Liver (tissue), 9 donors: Measurements from ENCODE around the gene BAK1. TPM values are rescaled to one million over a fixed set of nuclear protein-coding genes. Genes with fewer than 3 reads are reported as not detected.

Experiments used
- DNase-seq: peaks from one replicate; pipeline ENCODE4 v3.0.0-alpha.2; 2017; ENCODE audit warnings: low spot score
- H3K27ac ChIP-seq, 2 donors: one replicate each; pipeline ENCODE4 v1.7.0; 2013; ENCODE audit warnings: inconsistent platforms in 2 of 2, low read length in 2 of 2, control low read depth in 1 of 2, low read depth in 1 of 2, mild to moderate bottlenecking in 1 of 2
- H3K27me3 ChIP-seq, 4 donors: one replicate each; pipeline versions ENCODE4 v1.6.1 to v1.7.0; 2013; ENCODE audit warnings: low read length in 3 of 4, inconsistent platforms in 1 of 4, mild to moderate bottlenecking in 1 of 4, moderate library complexity in 1 of 4; ENCODE audit not compliant: control insufficient read depth in 4 of 4, insufficient read depth in 4 of 4
- H3K36me3 ChIP-seq, 4 donors: one replicate each; pipeline versions ENCODE4 v1.6.1 to v1.7.0; 2013; ENCODE audit warnings: low read length in 3 of 4, mild to moderate bottlenecking in 3 of 4, low read depth in 1 of 4, moderate library complexity in 1 of 4; ENCODE audit not compliant: control insufficient read depth in 4 of 4, insufficient read depth in 3 of 4
- H3K4me1 ChIP-seq, 4 donors: one replicate each; pipeline versions ENCODE4 v1.6.1 to v1.7.0; 2013; ENCODE audit warnings: low read length in 3 of 4, mild to moderate bottlenecking in 3 of 4, moderate library complexity in 1 of 4; ENCODE audit not compliant: control insufficient read depth in 4 of 4, insufficient read depth in 4 of 4
- H3K4me3 ChIP-seq, 3 donors: one replicate each; pipeline versions ENCODE4 v1.6.1 to v1.7.0; 2013; ENCODE audit warnings: low read length in 3 of 3, control low read depth in 1 of 3, low read depth in 1 of 3, mild to moderate bottlenecking in 1 of 3
- H3K9ac ChIP-seq, 2 donors: one replicate each; pipeline ENCODE4 v1.7.0; 2013; ENCODE audit warnings: low read length in 2 of 2, mild to moderate bottlenecking in 2 of 2, moderate library complexity in 2 of 2, control low read depth in 1 of 2, low read depth in 1 of 2
- H3K9me3 ChIP-seq, 4 donors: one replicate each; pipeline versions ENCODE4 v1.6.1 to v1.7.0; 2013; ENCODE audit warnings: low read length in 3 of 4; ENCODE audit not compliant: control insufficient read depth in 4 of 4
- FOXA1 ChIP-seq: IDR thresholded peaks from 2 replicates; pipeline ENCODE4 v1.6.1; 2016; ENCODE audit warnings: antibody characterized with exemption
- GABPA ChIP-seq, 2 donors: IDR thresholded peaks in 1 of 2; conservative IDR thresholded peaks in 1 of 2; 2 replicates each; pipeline ENCODE4 v1.6.1; 2016; ENCODE audit warnings: antibody characterized with exemption in 2 of 2, mild to moderate bottlenecking in 1 of 2, moderate library complexity in 1 of 2
- HNF4A ChIP-seq, 2 donors: conservative IDR thresholded peaks; 2 replicates each; pipeline ENCODE4 v1.6.1; 2016; ENCODE audit warnings: antibody characterized with exemption in 2 of 2, mild to moderate bottlenecking in 2 of 2
- HNF4G ChIP-seq: IDR thresholded peaks from 2 replicates; pipeline ENCODE4 v1.6.1; 2016; ENCODE audit warnings: antibody characterized with exemption
- JUND ChIP-seq, 2 donors: IDR thresholded peaks; 2 replicates each; pipeline ENCODE4 v1.6.1; 2016; ENCODE audit warnings: antibody characterized with exemption in 2 of 2
- NR2F2 ChIP-seq: IDR thresholded peaks from 2 replicates; pipeline ENCODE4 v1.6.1; 2016; ENCODE audit warnings: antibody characterized with exemption
- RAD21 ChIP-seq, 2 donors: IDR thresholded peaks; 2 replicates each; pipeline ENCODE4 v1.6.1; 2016; ENCODE audit warnings: antibody characterized with exemption in 2 of 2, mild to moderate bottlenecking in 2 of 2
- RXRA ChIP-seq, 2 donors: IDR thresholded peaks; 2 replicates each; pipeline ENCODE4 v1.6.1; 2017 to 2018; ENCODE audit warnings: antibody characterized with exemption in 2 of 2, mild to moderate bottlenecking in 1 of 2
- SP1 ChIP-seq: IDR thresholded peaks from 2 replicates; pipeline ENCODE4 v1.6.1; 2018; ENCODE audit warnings: antibody characterized with exemption, mild to moderate bottlenecking
- TAF1 ChIP-seq: conservative IDR thresholded peaks from 2 replicates; pipeline ENCODE4 v1.6.1; 2016; ENCODE audit warnings: antibody characterized with exemption, mild to moderate bottlenecking
- YY1 ChIP-seq: IDR thresholded peaks from 2 replicates; pipeline ENCODE4 v1.6.1; 2016; ENCODE audit warnings: antibody characterized with exemption, mild to moderate bottlenecking
- WGBS: extraction: QIAGEN DNeasy Blood & Tissue Kit; methylation state at CpG from one replicate; pipeline ENCODE4 v1.1.7; 2013; 5-methylcytosine and 5-hydroxymethylcytosine counted together
- polyA plus RNA-seq, 2 donors: library from polyadenylated mRNA; stranded (reverse) in 1 of 2; unstranded in 1 of 2; fragments of 200-250 nt in 1 of 2; fragments of >200 nt in 1 of 2; fragmentation: Nextera tagmentation in 1 of 2; extraction: Ambion mirVana in 1 of 2; gene quantifications; one replicate each; pipeline versions ENCODE4 v1.2.1 to v1.2.3, GENCODE V29; 2013 to 2015
- total RNA-seq, 2 donors: library from RNA; depleted of rRNA; stranded (reverse); fragments of >200 nt; gene quantifications; one replicate each; pipeline ENCODE4 v1.2.3, GENCODE V29; 2014
- TF ChIP-seq, protein P1 (sequence below): IDR thresholded peaks from 2 replicates; pipeline ENCODE4 v1.6.1; 2016; ENCODE audit warnings: antibody characterized with exemption
- TF ChIP-seq, protein P2 (sequence below): IDR thresholded peaks from 2 replicates; pipeline ENCODE4 v1.6.1; 2016; ENCODE audit warnings: antibody characterized with exemption, mild to moderate bottlenecking
- TF ChIP-seq, protein P3 (sequence below): fragments of 150-350 bp; IDR thresholded peaks from 2 replicates; pipeline ENCODE4 v1.5.1; 2017; ENCODE audit warnings: improper control_type of control experiment, low read depth, low read length; ENCODE audit not compliant: missing input control
- TF ChIP-seq, protein P4 (sequence below): IDR thresholded peaks from 2 replicates; pipeline ENCODE4 v1.6.1; 2016; ENCODE audit warnings: antibody characterized with exemption
- donor health status: healthy.
- donor health status: healthy.
- donor health status: healthy.
- donor health status: healthy.
- donor health status: healthy.

BAK1 gene
- total RNA-seq, result 1 to 10 TPM; 4.4 to 6.1 TPM
- 1 to 10 TPM; 2.4 to 8.7 TPM for polyA plus RNA-seq

DNA sequence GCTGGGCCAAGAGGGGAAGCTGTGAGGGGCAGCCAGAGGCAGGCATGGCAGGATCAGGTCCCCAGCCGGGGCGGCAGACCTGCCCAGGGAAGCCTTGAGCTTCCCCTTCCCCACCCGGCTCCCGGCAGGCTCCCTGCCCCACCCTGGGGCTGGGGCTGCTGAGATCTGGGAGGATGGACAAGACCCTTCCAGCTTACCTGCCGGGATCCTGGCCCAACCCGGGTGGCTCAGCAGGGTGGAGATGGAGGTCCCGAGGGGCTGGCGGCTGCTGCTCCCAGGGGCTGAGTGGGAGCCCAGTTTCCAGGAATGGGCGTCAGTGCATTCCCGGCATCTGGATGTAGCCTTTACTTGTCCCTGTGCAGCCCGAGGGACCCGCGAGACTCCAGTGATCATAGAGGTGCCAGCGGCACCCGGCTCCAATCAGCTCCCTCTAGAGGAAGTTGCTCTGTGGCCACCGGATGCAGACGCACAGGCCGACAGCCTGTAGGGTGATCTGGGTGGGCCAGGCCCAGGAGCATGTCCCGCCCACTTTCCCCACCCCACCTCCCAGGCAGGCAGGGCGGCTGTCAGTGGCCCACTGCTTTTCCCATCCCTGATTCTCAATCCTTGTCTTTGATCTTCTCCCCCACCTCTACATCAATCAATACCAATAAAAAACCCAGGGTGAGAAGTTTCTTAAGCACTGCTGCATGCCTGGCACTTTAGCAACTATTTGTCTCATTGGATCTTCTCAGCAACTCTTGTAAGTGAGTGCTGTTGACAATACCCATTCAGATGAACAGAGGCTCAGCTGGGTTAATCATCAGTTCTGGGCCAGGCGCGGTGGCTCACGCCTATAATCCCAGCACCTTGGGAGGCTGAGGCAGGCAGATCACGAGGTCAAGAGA is at the start of gene BAK1:
TSS of gene BAK1 (minus strand) at position 449 of the 887 bp plus-strand sequence. CDS start 2,672 bp downstream, outside the sequence.
- Histone ChIP-seq H3K4me1 (peaks cover 4 to 13% (median 5%) of the 10 kb centered on the region in 4 donors), H3K9me3 (no peaks in the 10 kb centered on the region), H3K36me3 (peaks cover 0 to 9% (median 6%) of the 10 kb centered on the region in 4 donors), H3K27ac (peak within 1 kb of the TSS; percentile 36 to 80), H3K4me3 (peak within 1 kb of the TSS; percentile 61 to 86 (median 81)), H3K9ac (peak within 1 kb of the TSS; percentile 51 to 68), H3K27me3 (no peaks in the 10 kb centered on the region)
- 9% methylated on average over 24 of the region's 24 CpGs for WGBS
- DNase-seq, result peak; percentile 82
- no peak for TF ChIP-seq HNF4A (conservative IDR thresholded peaks at IDR 0.05)
- no peak for TF ChIP-seq RXRA (IDR thresholded peaks at IDR 0.05)
- peak; percentile 31 to 47 for TF ChIP-seq RAD21 (IDR thresholded peaks at IDR 0.05)
- TF ChIP-seq, protein P1, sequence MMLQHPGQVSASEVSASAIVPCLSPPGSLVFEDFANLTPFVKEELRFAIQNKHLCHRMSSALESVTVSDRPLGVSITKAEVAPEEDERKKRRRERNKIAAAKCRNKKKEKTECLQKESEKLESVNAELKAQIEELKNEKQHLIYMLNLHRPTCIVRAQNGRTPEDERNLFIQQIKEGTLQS, result no peak
- TF ChIP-seq HNF4G, result no peak
- peak; percentile 38 for TF ChIP-seq TAF1
- TF ChIP-seq, protein P2, sequence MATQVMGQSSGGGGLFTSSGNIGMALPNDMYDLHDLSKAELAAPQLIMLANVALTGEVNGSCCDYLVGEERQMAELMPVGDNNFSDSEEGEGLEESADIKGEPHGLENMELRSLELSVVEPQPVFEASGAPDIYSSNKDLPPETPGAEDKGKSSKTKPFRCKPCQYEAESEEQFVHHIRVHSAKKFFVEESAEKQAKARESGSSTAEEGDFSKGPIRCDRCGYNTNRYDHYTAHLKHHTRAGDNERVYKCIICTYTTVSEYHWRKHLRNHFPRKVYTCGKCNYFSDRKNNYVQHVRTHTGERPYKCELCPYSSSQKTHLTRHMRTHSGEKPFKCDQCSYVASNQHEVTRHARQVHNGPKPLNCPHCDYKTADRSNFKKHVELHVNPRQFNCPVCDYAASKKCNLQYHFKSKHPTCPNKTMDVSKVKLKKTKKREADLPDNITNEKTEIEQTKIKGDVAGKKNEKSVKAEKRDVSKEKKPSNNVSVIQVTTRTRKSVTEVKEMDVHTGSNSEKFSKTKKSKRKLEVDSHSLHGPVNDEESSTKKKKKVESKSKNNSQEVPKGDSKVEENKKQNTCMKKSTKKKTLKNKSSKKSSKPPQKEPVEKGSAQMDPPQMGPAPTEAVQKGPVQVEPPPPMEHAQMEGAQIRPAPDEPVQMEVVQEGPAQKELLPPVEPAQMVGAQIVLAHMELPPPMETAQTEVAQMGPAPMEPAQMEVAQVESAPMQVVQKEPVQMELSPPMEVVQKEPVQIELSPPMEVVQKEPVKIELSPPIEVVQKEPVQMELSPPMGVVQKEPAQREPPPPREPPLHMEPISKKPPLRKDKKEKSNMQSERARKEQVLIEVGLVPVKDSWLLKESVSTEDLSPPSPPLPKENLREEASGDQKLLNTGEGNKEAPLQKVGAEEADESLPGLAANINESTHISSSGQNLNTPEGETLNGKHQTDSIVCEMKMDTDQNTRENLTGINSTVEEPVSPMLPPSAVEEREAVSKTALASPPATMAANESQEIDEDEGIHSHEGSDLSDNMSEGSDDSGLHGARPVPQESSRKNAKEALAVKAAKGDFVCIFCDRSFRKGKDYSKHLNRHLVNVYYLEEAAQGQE, result peak; percentile 11
- TF ChIP-seq NR2F2, result no peak
- TF ChIP-seq GABPA (IDR thresholded peaks at IDR 0.05 in 1 of 2, conservative IDR thresholded peaks at IDR 0.05 in 1 of 2), result peak; percentile 81 to 91
- peak; percentile 36 for TF ChIP-seq YY1
- peak; percentile 35 for TF ChIP-seq SP1
- TF ChIP-seq, protein P3, sequence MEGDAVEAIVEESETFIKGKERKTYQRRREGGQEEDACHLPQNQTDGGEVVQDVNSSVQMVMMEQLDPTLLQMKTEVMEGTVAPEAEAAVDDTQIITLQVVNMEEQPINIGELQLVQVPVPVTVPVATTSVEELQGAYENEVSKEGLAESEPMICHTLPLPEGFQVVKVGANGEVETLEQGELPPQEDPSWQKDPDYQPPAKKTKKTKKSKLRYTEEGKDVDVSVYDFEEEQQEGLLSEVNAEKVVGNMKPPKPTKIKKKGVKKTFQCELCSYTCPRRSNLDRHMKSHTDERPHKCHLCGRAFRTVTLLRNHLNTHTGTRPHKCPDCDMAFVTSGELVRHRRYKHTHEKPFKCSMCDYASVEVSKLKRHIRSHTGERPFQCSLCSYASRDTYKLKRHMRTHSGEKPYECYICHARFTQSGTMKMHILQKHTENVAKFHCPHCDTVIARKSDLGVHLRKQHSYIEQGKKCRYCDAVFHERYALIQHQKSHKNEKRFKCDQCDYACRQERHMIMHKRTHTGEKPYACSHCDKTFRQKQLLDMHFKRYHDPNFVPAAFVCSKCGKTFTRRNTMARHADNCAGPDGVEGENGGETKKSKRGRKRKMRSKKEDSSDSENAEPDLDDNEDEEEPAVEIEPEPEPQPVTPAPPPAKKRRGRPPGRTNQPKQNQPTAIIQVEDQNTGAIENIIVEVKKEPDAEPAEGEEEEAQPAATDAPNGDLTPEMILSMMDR, result peak; percentile 33

DNA sequence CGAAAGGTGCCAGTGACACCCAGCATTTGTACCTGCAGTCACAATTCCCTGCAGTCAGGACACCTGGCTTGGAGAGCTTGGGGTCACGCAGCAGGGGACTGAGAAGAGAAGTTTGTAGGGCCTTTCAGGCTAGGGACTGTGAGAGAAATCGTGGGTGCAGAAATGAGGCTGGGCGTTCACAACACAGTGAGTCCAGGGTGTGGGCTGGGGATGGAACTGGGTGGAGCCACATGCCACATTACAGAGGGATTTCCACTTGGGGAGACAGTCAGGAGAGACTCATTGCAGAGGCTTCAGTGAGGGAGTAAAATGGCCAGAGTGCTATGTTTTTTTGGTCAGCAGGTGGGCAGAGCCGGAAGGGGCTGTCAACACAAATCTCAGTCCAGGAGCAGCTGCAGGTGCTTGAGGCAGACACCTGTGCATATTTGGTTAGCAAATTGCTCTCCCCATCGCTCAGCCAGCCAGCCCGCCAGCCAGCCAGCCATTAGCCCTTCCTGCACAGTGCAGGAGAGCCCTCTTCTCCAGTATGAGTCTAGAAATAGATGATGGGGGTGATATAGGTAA is 48.4 kb upstream of the BAK1 start:
- 81% methylated on average over 7 of the region's 7 CpGs for WGBS
- no peak for DNase-seq
- Histone ChIP-seq H3K9ac (no peak overlapping the region), H3K27ac (no peak overlapping the region), H3K27me3 (peaks cover 0 to 5% (median 2%) of the 10 kb centered on the region in 4 donors), H3K4me1 (peaks cover 0 to 6% (median 1%) of the 10 kb centered on the region in 4 donors), H3K36me3 (no peaks in the 10 kb centered on the region), H3K4me3 (no peak overlapping the region), H3K9me3 (no peaks in the 10 kb centered on the region)
- TF ChIP-seq, protein P3, result no peak
- TF ChIP-seq JUND (IDR thresholded peaks at IDR 0.05) (no peak), SP1 (no peak), RAD21 (IDR thresholded peaks at IDR 0.05) (no peak), FOXA1 (no peak), GABPA (IDR thresholded peaks at IDR 0.05 in 1 of 2, conservative IDR thresholded peaks at IDR 0.05 in 1 of 2) (no peak)
- TF ChIP-seq, protein P4, sequence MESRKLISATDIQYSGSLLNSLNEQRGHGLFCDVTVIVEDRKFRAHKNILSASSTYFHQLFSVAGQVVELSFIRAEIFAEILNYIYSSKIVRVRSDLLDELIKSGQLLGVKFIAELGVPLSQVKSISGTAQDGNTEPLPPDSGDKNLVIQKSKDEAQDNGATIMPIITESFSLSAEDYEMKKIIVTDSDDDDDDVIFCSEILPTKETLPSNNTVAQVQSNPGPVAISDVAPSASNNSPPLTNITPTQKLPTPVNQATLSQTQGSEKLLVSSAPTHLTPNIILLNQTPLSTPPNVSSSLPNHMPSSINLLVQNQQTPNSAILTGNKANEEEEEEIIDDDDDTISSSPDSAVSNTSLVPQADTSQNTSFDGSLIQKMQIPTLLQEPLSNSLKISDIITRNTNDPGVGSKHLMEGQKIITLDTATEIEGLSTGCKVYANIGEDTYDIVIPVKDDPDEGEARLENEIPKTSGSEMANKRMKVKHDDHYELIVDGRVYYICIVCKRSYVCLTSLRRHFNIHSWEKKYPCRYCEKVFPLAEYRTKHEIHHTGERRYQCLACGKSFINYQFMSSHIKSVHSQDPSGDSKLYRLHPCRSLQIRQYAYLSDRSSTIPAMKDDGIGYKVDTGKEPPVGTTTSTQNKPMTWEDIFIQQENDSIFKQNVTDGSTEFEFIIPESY, result no peak
- TF ChIP-seq, protein P2, result no peak
